ENCODE measurements around the gene MED12L. TPM values are rescaled to one million over a fixed set of nuclear protein-coding genes. Genes with fewer than 3 reads are reported as not detected.

Gene MED12L
- total and polyA plus RNA-seq, 12 donors, result 0.03 to 4.5 (median 0.71) TPM

DNA sequence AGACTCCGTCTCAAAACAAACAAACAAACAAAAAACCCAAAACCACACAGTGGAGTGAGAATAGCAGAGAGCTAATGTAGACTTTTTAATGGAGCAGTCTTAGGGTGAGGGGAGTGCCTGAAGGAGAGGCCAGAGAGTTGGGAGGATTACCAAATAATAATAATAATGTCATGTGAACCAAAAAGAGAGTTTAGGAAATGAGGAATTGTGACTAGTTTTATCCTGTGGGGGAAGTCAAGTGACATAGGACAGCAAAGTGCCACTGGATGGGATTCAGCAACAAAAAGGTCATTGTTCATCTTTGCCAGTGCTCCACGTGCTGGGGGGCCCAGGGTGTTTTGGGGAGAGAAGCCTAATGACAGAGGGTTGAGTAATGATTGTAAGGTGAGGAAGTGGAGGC, 218.3 kb downstream of the MED12L start:
- Histone ChIP-seq H3K36me3 (no peaks in the 10 kb centered on the region), H3K27me3 (no peaks in the 10 kb centered on the region), H3K4me3 (no peak overlapping the region), H3K27ac (no peak overlapping the region), H3K4me1 (peaks cover 0 to 13% (median 0%) of the 10 kb centered on the region in 9 donors), H3K9me3 (no peaks in the 10 kb centered on the region)
- WGBS, 2 donors, result 76 to 79% methylated on average over 2 of the region's 2 CpGs
- TF ChIP-seq, protein P1, sequence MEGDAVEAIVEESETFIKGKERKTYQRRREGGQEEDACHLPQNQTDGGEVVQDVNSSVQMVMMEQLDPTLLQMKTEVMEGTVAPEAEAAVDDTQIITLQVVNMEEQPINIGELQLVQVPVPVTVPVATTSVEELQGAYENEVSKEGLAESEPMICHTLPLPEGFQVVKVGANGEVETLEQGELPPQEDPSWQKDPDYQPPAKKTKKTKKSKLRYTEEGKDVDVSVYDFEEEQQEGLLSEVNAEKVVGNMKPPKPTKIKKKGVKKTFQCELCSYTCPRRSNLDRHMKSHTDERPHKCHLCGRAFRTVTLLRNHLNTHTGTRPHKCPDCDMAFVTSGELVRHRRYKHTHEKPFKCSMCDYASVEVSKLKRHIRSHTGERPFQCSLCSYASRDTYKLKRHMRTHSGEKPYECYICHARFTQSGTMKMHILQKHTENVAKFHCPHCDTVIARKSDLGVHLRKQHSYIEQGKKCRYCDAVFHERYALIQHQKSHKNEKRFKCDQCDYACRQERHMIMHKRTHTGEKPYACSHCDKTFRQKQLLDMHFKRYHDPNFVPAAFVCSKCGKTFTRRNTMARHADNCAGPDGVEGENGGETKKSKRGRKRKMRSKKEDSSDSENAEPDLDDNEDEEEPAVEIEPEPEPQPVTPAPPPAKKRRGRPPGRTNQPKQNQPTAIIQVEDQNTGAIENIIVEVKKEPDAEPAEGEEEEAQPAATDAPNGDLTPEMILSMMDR (IDR thresholded peaks at IDR 0.05), result no peak
- DNase-seq, result no peak
- no peak for ATAC-seq
- intact Hi-C loops (cut with DNase I), result no loop called here

DNA sequence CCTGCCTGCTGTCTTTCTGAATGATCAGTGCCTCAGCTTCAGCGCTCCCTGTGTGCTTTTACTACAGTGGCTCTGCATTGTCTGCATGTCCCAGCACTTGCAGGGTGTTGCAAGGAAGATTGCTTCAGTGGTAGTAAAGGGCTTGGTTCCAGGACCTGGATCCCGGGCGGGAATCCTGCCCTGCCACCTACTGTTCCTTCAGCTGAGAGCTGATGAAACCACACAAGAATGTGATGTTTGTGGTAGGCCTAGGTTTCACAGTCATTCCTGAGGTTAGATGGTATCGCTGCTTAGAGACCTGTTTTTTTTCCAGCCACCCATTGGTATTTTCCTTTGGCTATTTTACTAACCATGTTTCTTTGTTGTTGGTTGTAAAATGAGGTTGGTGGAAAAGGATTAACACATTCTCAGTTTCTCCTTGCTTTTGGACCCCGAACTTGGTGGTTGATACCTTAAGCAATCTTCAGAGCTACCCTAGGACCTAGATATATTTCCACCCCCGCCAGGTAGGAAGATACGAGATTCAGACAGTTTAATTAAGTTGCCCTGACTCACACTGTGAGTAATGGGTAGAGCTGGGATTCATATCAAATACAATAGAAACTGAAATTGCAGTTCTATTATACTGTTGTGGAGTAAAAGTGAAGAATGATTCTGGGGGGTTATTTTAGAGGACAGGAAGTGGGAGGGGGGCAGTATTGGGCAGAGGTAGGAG, 219.8 kb downstream of the MED12L start:
- intact Hi-C loops (cut with DNase I), result no loop called here
- TF ChIP-seq, protein P1 (IDR thresholded peaks at IDR 0.05), result no peak
- Histone ChIP-seq H3K4me3 (no peak overlapping the region), H3K36me3 (no peaks in the 10 kb centered on the region), H3K27me3 (no peaks in the 10 kb centered on the region), H3K9me3 (no peaks in the 10 kb centered on the region), H3K4me1 (peaks cover 0 to 13% (median 0%) of the 10 kb centered on the region in 9 donors), H3K27ac (no peak overlapping the region)
- ATAC-seq (peak in 2 of 8 donors; percentile 63 to 72), DNase-seq (no peak)
- WGBS, 2 donors, result 64 to 70% methylated on average over 7 of the region's 7 CpGs

DNA sequence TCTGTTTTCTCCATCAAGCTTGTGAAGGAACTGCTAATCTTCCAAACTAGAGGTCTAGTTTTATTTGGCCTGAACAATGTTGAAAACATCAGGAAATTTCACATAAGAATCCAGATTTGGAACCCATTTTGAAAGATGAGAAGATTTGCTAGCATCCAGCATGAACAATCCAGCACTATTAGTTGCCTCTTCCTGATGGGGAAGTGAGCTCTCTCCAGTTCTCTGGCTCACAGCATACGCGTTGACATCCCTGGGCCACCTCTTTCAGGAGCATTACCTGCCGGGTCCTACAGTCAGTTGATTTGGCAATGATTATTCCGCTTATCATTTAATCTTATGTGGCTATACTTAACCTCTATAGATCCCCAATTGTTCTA, 220.3 kb downstream of the MED12L start:
- ATAC-seq, result no peak
- no peak for DNase-seq
- peaks cover 0 to 13% (median 0%) of the 10 kb centered on the region in 9 donors for H3K4me1 ChIP-seq
- no peak overlapping the region for H3K27ac ChIP-seq
- TF ChIP-seq, protein P1 (IDR thresholded peaks at IDR 0.05), result no peak
- intact Hi-C loops (cut with DNase I), result no loop called here
- no peak overlapping the region for H3K4me3 ChIP-seq
- 72 to 74% methylated on average over 4 of the region's 4 CpGs for WGBS, 2 donors
- no peaks in the 10 kb centered on the region for H3K9me3 ChIP-seq
- H3K36me3 ChIP-seq, result no peaks in the 10 kb centered on the region
- H3K27me3 ChIP-seq, result no peaks in the 10 kb centered on the region

DNA sequence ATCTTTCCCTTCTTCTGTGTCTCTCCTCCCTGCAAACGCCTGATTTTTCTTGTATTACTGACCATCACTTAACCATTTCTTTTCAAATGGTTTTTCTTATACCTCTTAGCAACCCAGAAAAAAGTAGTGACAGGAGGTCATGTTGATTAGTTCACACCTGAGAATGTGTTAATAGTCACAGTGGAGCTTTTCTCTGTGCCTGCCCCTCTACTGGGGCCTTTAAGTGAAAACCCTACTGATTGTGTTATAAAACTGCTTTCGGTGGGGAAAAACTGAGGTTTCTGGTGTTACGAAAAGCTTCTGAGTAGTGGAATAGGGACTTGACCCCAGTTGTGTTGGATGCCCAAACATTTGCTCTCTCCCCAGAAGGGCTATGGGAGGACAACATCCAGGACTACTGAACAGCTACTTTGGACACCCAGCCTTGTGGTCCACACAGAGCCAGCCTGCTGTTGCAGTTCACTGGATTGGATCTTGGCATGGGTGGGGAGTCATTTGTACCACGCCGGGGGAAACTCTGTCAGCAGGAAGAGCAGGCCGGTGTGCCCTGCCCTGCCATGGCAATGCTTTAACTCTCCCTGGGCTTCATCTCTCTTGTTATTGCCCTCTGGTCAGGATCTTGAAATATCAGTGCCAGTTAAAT, 220.8 kb downstream of the MED12L start:
- TF ChIP-seq, protein P1 (IDR thresholded peaks at IDR 0.05), result no peak
- Histone ChIP-seq H3K27me3 (no peaks in the 10 kb centered on the region), H3K9me3 (no peaks in the 10 kb centered on the region), H3K4me3 (no peak overlapping the region), H3K4me1 (peaks cover 0 to 11% (median 0%) of the 10 kb centered on the region in 9 donors), H3K36me3 (no peaks in the 10 kb centered on the region), H3K27ac (no peak overlapping the region)
- 87% methylated on average over 6 of the region's 6 CpGs for WGBS, 2 donors
- intact Hi-C loops (cut with DNase I), result no loop called here
- no peak for ATAC-seq
- DNase-seq, result no peak

Data from heart right ventricle (tissue), 16 donors.